PFSK-1 (cell line): ENCODE results near the gene RBM18.

Source experiments
- FOXP2 ChIP-seq: optimal IDR thresholded peaks from 2 replicates; pipeline ENCODE3; 2011; ENCODE audit warnings: borderline replicate concordance, control low read depth, inconsistent platforms; ENCODE audit not compliant: insufficient read depth; ENCODE audit errors: extremely low read length, extremely low read depth
- POLR2AphosphoS5 ChIP-seq: IDR thresholded peaks from 2 replicates; pipeline ENCODE4 v1.6.1; 2012; ENCODE audit warnings: low read depth, mild to moderate bottlenecking, control low read depth, low read length, moderate library complexity
- REST ChIP-seq, 2 experiments: IDR thresholded peaks; 2 replicates each; pipeline versions ENCODE4 v1.6.1 to v1.8.0; 2011 to 2012; ENCODE audit warnings: low read depth in 2 of 2, low read length in 2 of 2, control low read depth in 1 of 2, inconsistent platforms in 1 of 2, mild to moderate bottlenecking in 1 of 2, moderate library complexity in 1 of 2; ENCODE audit not compliant: insufficient read depth in 1 of 2
- SIN3A ChIP-seq: IDR thresholded peaks from 2 replicates; pipeline ENCODE4 v1.6.1; 2012; ENCODE audit warnings: mild to moderate bottlenecking, low read length, moderate library complexity, borderline replicate concordance; ENCODE audit not compliant: insufficient read depth
- TAF1 ChIP-seq: IDR thresholded peaks from 2 replicates; pipeline ENCODE4 v1.6.1; 2012; ENCODE audit warnings: low read length, control low read depth, borderline replicate concordance; ENCODE audit not compliant: insufficient read depth

Gene RBM18

GRCh38 chr9:122226758-122227574 is 37.7 kb downstream of the RBM18 start:
- TF ChIP-seq POLR2AphosphoS5 (no peak), REST (IDR thresholded peaks at IDR 0.05; ENCODE audit: insufficient read depth in 1 of 2, low read depth in 2 of 2, low read length in 2 of 2) (no peak), TAF1 (no peak), SIN3A (no peak), FOXP2 (no peak)

GRCh38 chr9:122226142-122226757 is 38.4 kb downstream of the RBM18 start:
- TF ChIP-seq POLR2AphosphoS5 (no peak), FOXP2 (no peak), TAF1 (no peak), REST (IDR thresholded peaks at IDR 0.05; ENCODE audit: insufficient read depth in 1 of 2, low read depth in 2 of 2, low read length in 2 of 2) (no peak), SIN3A (no peak)

GRCh38 chr9:122225312-122226141 is 39.1 kb downstream of the RBM18 start:
- TF ChIP-seq FOXP2 (no peak), SIN3A (no peak), POLR2AphosphoS5 (no peak), TAF1 (no peak), REST (IDR thresholded peaks at IDR 0.05; ENCODE audit: insufficient read depth in 1 of 2, low read depth in 2 of 2, low read length in 2 of 2) (no peak)

- TF ChIP-seq SIN3A (no peak), REST (IDR thresholded peaks at IDR 0.05; ENCODE audit: insufficient read depth in 1 of 2, low read depth in 2 of 2, low read length in 2 of 2) (no peak), FOXP2 (no peak), POLR2AphosphoS5 (no peak)
Measured at GRCh38 chr9:122223435-122223834, 41.2 kb downstream of the RBM18 start.
